ENCODE results near the gene JPT2.

The JPT2 gene

GRCh38 chr16:1633310-1633709 lies 44.8 kb upstream of the JPT2 start:
- peaks cover 21% of the 10 kb centered on the region for H3K36me3 ChIP-seq (ENCODE audit: control insufficient read depth, insufficient read depth, low read length)
- no peak for DNase-seq (ENCODE audit: extremely low read depth, insufficient read length)
- TF ChIP-seq CTCF (IDR thresholded peaks at IDR 0.05; ENCODE audit: insufficient read depth, low read length, poor library complexity, severe bottlenecking): no peak
- no peak overlapping the region for H3K4me3 ChIP-seq (replicated peaks; ENCODE audit: low read depth, low read length)
- H3K27me3 ChIP-seq (replicated peaks; ENCODE audit: control insufficient read depth, insufficient read depth, low read length): no peaks in the 10 kb centered on the region

- TF ChIP-seq CTCF (IDR thresholded peaks at IDR 0.05; ENCODE audit: insufficient read depth, low read length, poor library complexity, severe bottlenecking): no peak
These were observed 43.5 kb upstream of the JPT2 start for GRCh38 chr16:1634541-1634940.

GRCh38 chr16:1635070-1635469 lies 43.0 kb upstream of the JPT2 start:
- TF ChIP-seq CTCF (IDR thresholded peaks at IDR 0.05; ENCODE audit: insufficient read depth, low read length, poor library complexity, severe bottlenecking): no peak
- DNase-seq (ENCODE audit: extremely low read depth, insufficient read length): no peak
- H3K27me3 ChIP-seq (replicated peaks; ENCODE audit: control insufficient read depth, insufficient read depth, low read length): no peaks in the 10 kb centered on the region
- H3K4me3 ChIP-seq (replicated peaks; ENCODE audit: low read depth, low read length): no peak overlapping the region
- peaks cover 22% of the 10 kb centered on the region for H3K36me3 ChIP-seq (ENCODE audit: control insufficient read depth, insufficient read depth, low read length)

More at GRCh38 chr16:1634541-1634940, 43.5 kb upstream of the JPT2 start:
- Histone ChIP-seq H3K4me3 (replicated peaks; ENCODE audit: low read depth, low read length) (no peak overlapping the region), H3K36me3 (ENCODE audit: control insufficient read depth, insufficient read depth, low read length) (peaks cover 22% of the 10 kb centered on the region), H3K27me3 (replicated peaks; ENCODE audit: control insufficient read depth, insufficient read depth, low read length) (no peaks in the 10 kb centered on the region)
- no peak for DNase-seq (ENCODE audit: extremely low read depth, insufficient read length)

GRCh38 chr16:1637526-1637925 lies 40.6 kb upstream of the JPT2 start:
- DNase-seq (ENCODE audit: extremely low read depth, insufficient read length): no peak
- Histone ChIP-seq H3K36me3 (ENCODE audit: control insufficient read depth, insufficient read depth, low read length) (peaks cover 27% of the 10 kb centered on the region), H3K27me3 (replicated peaks; ENCODE audit: control insufficient read depth, insufficient read depth, low read length) (no peaks in the 10 kb centered on the region), H3K4me3 (replicated peaks; ENCODE audit: low read depth, low read length) (no peak overlapping the region)
- TF ChIP-seq CTCF (IDR thresholded peaks at IDR 0.05; ENCODE audit: insufficient read depth, low read length, poor library complexity, severe bottlenecking): no peak

GRCh38 chr16:1638757-1639156 lies 39.3 kb upstream of the JPT2 start:
- DNase-seq (ENCODE audit: extremely low read depth, insufficient read length): no peak
- no peak overlapping the region for H3K4me3 ChIP-seq (replicated peaks; ENCODE audit: low read depth, low read length)
- no peaks in the 10 kb centered on the region for H3K27me3 ChIP-seq (replicated peaks; ENCODE audit: control insufficient read depth, insufficient read depth, low read length)
- H3K36me3 ChIP-seq (ENCODE audit: control insufficient read depth, insufficient read depth, low read length): peaks cover 22% of the 10 kb centered on the region
- no peak for TF ChIP-seq CTCF (IDR thresholded peaks at IDR 0.05; ENCODE audit: insufficient read depth, low read length, poor library complexity, severe bottlenecking)

GRCh38 chr16:1639282-1639681 lies 38.8 kb upstream of the JPT2 start:
- Histone ChIP-seq H3K36me3 (ENCODE audit: control insufficient read depth, insufficient read depth, low read length) (peaks cover 25% of the 10 kb centered on the region), H3K27me3 (replicated peaks; ENCODE audit: control insufficient read depth, insufficient read depth, low read length) (no peaks in the 10 kb centered on the region), H3K4me3 (replicated peaks; ENCODE audit: low read depth, low read length) (no peak overlapping the region)
- DNase-seq (ENCODE audit: extremely low read depth, insufficient read length): no peak
- no peak for TF ChIP-seq CTCF (IDR thresholded peaks at IDR 0.05; ENCODE audit: insufficient read depth, low read length, poor library complexity, severe bottlenecking)
